ENCODE measurements around the gene METTL22. TPM values are rescaled to one million over a fixed set of nuclear protein-coding genes. Genes with fewer than 3 reads are reported as not detected.

METTL22 gene
- total RNA-seq, 3 donors from 2014 or later, result 24.1 to 41.0 (median 30.8) TPM

DNA sequence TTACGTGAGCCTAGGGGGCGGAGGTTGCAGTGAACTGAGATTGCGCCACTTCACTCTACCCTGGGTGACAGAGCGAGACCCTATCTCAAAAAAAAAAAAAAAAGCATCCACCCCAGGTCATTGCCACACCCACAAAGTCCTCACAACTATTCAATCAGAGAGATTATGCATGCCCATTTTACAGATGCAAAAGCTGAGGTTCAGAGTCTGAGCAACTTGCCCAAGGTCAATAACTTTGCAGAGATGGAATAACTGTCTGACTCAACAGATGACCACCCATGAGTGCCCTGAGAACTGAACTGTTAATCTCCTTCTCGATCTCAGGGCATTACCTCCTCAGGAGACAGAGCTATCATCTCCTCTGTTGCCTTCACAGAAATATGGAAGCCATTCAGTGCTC lies 25.7 kb upstream of the METTL22 start:
- DNase-seq, result no peak
- no peaks in the 10 kb centered on the region for H3K4me1 ChIP-seq (ENCODE audit: low read depth)
- ATAC-seq, result no peak
- intact Hi-C loops (cut with DNase I, micrococcal nuclease), result no loop called here
- peaks cover 4% of the 10 kb centered on the region for H3K9me3 ChIP-seq
- TF ChIP-seq, protein P1, sequence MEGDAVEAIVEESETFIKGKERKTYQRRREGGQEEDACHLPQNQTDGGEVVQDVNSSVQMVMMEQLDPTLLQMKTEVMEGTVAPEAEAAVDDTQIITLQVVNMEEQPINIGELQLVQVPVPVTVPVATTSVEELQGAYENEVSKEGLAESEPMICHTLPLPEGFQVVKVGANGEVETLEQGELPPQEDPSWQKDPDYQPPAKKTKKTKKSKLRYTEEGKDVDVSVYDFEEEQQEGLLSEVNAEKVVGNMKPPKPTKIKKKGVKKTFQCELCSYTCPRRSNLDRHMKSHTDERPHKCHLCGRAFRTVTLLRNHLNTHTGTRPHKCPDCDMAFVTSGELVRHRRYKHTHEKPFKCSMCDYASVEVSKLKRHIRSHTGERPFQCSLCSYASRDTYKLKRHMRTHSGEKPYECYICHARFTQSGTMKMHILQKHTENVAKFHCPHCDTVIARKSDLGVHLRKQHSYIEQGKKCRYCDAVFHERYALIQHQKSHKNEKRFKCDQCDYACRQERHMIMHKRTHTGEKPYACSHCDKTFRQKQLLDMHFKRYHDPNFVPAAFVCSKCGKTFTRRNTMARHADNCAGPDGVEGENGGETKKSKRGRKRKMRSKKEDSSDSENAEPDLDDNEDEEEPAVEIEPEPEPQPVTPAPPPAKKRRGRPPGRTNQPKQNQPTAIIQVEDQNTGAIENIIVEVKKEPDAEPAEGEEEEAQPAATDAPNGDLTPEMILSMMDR (IDR thresholded peaks at IDR 0.05), result no peak
- H3K4me3 ChIP-seq, result no peak overlapping the region
- H3K36me3 ChIP-seq (ENCODE audit: low read depth), result no peaks in the 10 kb centered on the region

DNA sequence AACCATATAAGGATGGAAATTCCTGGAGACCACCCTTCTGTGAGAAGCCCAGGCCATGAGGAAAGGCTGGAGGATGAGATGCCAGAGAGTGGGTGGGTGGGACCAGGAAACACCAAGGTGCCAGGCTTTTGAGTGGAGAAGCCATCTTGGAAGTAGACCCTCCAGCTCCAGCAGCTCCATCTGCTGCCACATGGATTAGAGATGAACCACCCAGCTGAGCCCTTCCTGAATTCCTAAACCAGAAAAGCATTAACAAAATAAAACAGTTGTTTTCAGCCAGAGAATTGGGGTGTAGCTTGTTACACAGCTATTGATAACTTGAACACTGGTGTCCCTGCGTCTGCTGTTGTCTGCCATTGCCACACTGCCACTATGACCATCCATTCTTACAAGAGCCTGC lies 24.9 kb upstream of the METTL22 start:
- TF ChIP-seq, protein P1 (IDR thresholded peaks at IDR 0.05), result no peak
- H3K4me1 ChIP-seq (ENCODE audit: low read depth), result no peaks in the 10 kb centered on the region
- intact Hi-C loops (cut with DNase I, micrococcal nuclease), result no loop called here

DNA sequence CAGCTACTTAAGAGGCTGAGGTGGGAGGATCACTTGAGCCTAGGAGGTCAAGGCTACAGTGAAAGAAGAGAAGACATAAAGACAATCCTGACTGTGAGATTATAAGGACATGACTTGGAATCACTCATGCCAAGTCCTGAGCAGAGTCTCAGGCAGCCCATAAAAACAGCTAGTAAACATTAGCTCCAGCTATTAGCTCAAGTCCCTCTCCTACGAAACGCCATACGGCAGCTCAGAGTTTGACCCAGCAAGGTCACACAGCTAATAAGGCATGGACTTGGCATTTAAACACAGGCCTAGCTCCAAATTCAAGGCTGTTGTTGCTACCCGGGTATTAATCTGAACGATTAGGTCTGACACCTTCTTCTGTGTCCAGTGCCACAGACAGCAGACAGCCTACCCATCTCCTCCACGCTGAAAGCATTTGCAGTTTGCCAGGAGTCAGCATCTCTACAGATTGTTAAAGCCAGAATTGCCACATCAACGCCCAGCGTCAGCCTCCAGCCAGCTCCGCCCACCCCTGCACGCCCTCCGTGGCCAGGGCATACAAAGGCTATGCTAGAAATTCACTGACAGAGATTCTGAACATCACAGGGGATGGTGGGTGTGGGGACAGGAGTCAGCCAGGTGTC lies 21.2 kb upstream of the METTL22 start:
- TF ChIP-seq, protein P1 (IDR thresholded peaks at IDR 0.05), result no peak
- Histone ChIP-seq H3K4me3 (no peak overlapping the region), H3K9me3 (peaks cover 4% of the 10 kb centered on the region), H3K36me3 (ENCODE audit: low read depth) (no peaks in the 10 kb centered on the region), H3K4me1 (ENCODE audit: low read depth) (no peaks in the 10 kb centered on the region)
- intact Hi-C loops (cut with DNase I, micrococcal nuclease), result no loop called here
- ATAC-seq (no peak), DNase-seq (no peak)

More for the DNA sequence above, 24.9 kb upstream of the METTL22 start:
- no peak for ATAC-seq
- Histone ChIP-seq H3K36me3 (ENCODE audit: low read depth) (no peaks in the 10 kb centered on the region), H3K4me3 (no peak overlapping the region), H3K9me3 (peaks cover 4% of the 10 kb centered on the region)
- no peak for DNase-seq

DNA sequence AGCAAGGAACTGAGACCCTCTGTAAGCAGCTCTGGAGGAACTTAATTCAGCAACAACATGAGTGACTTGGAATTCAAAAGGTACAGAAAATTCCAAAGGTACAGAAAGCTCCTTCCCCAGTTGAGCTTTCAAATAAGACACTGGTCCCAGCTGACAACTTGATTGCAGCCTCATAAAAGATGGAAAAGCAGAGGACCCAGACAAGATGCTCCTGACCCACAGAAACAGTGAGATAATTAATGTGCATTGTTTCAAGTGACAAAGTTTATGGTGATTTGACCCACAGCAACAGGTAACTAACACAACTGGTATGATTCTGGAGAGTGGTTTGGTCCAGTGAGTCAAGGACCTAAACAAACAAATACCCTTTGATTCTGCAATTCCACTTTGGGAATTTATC lies 15.9 kb upstream of the METTL22 start:
- H3K4me3 ChIP-seq, result no peak overlapping the region
- H3K36me3 ChIP-seq (ENCODE audit: low read depth), result no peaks in the 10 kb centered on the region
- DNase-seq (no peak), ATAC-seq (no peak)
- intact Hi-C loops (cut with DNase I, micrococcal nuclease), result no loop called here
- TF ChIP-seq, protein P1 (IDR thresholded peaks at IDR 0.05), result no peak
- H3K9me3 ChIP-seq, result no peaks in the 10 kb centered on the region
- no peaks in the 10 kb centered on the region for H3K4me1 ChIP-seq (ENCODE audit: low read depth)

DNA sequence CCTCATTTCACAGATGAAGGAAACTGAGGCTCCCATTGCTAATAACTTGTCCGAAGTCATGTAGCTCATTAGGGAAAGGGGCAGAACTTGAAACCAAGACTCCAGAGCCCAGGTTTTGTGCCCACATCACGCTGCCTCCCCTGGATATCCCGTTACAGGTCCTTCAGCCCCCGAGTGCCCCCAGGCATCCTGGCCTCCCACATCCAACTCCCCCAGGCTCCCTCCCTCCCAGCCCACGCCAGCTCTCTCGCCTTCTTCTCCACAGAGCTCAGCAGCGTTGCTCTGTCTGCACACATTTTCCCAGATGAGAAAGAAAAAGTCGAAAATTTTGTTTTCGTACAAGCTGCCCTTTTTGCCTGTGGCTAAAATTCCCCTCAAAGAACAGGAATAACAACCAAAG lies 14.3 kb upstream of the METTL22 start:
- H3K4me1 ChIP-seq (ENCODE audit: low read depth), result no peaks in the 10 kb centered on the region
- TF ChIP-seq, protein P1 (IDR thresholded peaks at IDR 0.05), result no peak
- ATAC-seq, result no peak
- intact Hi-C loops (cut with DNase I, micrococcal nuclease), result no loop called here
- H3K36me3 ChIP-seq (ENCODE audit: low read depth), result no peaks in the 10 kb centered on the region
- no peak overlapping the region for H3K4me3 ChIP-seq
- no peaks in the 10 kb centered on the region for H3K9me3 ChIP-seq
- no peak for DNase-seq

DNA sequence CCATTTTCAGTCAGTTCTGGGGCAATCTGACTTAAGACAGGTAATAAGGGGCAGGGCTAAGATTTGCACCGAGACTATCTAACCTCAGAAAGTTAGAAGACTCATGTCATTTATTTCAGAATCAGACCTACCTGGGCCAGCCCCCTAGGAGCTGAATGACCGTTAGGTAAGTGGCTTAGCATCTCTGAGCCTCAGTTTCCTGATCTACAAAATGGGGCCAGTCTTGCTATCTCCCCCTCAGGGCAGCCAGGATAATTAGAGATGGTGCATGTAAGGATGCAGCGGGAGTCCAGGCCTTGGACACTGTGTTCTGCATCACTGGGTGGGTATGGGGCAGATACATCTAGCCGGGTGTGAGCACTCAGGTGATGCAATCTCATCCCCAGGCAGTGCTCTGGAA lies 10.4 kb upstream of the METTL22 start:
- intact Hi-C loops (cut with DNase I, micrococcal nuclease), result no loop called here
- no peak for DNase-seq
- Histone ChIP-seq H3K4me1 (ENCODE audit: low read depth) (no peaks in the 10 kb centered on the region), H3K4me3 (no peak overlapping the region), H3K9me3 (no peaks in the 10 kb centered on the region), H3K36me3 (ENCODE audit: low read depth) (no peaks in the 10 kb centered on the region)
- ATAC-seq, result no peak
- TF ChIP-seq, protein P1 (IDR thresholded peaks at IDR 0.05), result no peak
